IMR-90 (cell line): ENCODE data around the gene RAB40C. TPM values are rescaled to one million over a fixed set of nuclear protein-coding genes. Genes with fewer than 3 reads are reported as not detected.
A peak's percentile ranks its signal among the peaks of the same experiment; 100 is the strongest.

Experiments
- ATAC-seq: fragments of 200-7000 bp; cut with Tn5 transposase; 2 replicates; pipeline ENCODE4 v1.9.1; 2020; ENCODE audit warnings: low read depth, mild to moderate bottlenecking, moderate library complexity
- BruUV-seq: library from RNA; stranded (reverse); fragments of 400-500 nt; replicated peaks from 2 replicates; lab custom pipeline; 2021; lab: Mats Ljungman, UMichigan
- CTCF ChIA-PET: fragments of 300-600 bp; formaldehyde crosslinking; extraction: SDS; loops from one replicate; lab custom pipeline; 2021; ENCODE audit warnings: antibody characterized with exemption; lab: Yijun Ruan, JAX
- POLR2A ChIA-PET: fragments of 300-600 bp; sonication (Branson Sonifier 250); formaldehyde crosslinking; loops from one replicate; lab custom pipeline; 2022; ENCODE audit warnings: antibody characterized with exemption; ENCODE audit not compliant: unreplicated experiment; lab: Charles Lee
- DNase-seq: peaks from one replicate; pipeline ENCODE4 v3.0.0; 2013
- H2AFZ ChIP-seq: replicated peaks from 2 replicates; pipeline ENCODE3; 2013; ENCODE audit warnings: low read length, mild to moderate bottlenecking; ENCODE audit not compliant: poor library complexity
- H2AK5ac ChIP-seq: 2 replicates; pipeline ENCODE4 v1.6.1; 2013; ENCODE audit warnings: low read depth, low read length, inconsistent platforms
- H2AK9ac ChIP-seq: replicated peaks from 2 replicates; pipeline ENCODE3; 2013; ENCODE audit warnings: mild to moderate bottlenecking, low read depth, low read length, moderate library complexity; ENCODE audit not compliant: poor library complexity
- H2BK120ac ChIP-seq: 2 replicates; pipeline ENCODE4 v1.6.1; 2013; ENCODE audit warnings: low read depth, low read length, inconsistent platforms
- H2BK15ac ChIP-seq: 3 replicates; pipeline ENCODE4 v1.6.1; 2013; ENCODE audit warnings: low read depth, low read length, inconsistent platforms
- H2BK20ac ChIP-seq: 2 replicates; pipeline ENCODE4 v1.6.1; 2013; ENCODE audit warnings: low read depth, mild to moderate bottlenecking, inconsistent platforms, low read length, moderate library complexity
- H2BK5ac ChIP-seq: 2 replicates; pipeline ENCODE4 v1.6.1; 2013; ENCODE audit warnings: mild to moderate bottlenecking, low read depth, low read length, inconsistent platforms; ENCODE audit not compliant: poor library complexity, severe bottlenecking
- H3K14ac ChIP-seq: replicated peaks from 2 replicates; pipeline ENCODE4 v1.6.1; 2013; ENCODE audit warnings: low read depth, low read length, inconsistent platforms
- H3K18ac ChIP-seq: 2 replicates; pipeline ENCODE4 v1.6.1; 2013; ENCODE audit warnings: low read depth, low read length, control low read depth
- H3K23ac ChIP-seq: 2 replicates; pipeline ENCODE4 v1.6.1; 2013; ENCODE audit warnings: low read depth, low read length, inconsistent platforms
- H3K27ac ChIP-seq: 2 replicates; pipeline ENCODE4 v1.5.1; 2013; ENCODE audit warnings: mild to moderate bottlenecking, control low read depth, low read length; ENCODE audit not compliant: insufficient read depth
- H3K27me3 ChIP-seq: 2 replicates; pipeline ENCODE4 v1.6.1; 2013; ENCODE audit warnings: low read length; ENCODE audit not compliant: control insufficient read depth, insufficient read depth
- H3K36me3 ChIP-seq: 2 replicates; pipeline ENCODE4 v1.6.1; 2013; ENCODE audit warnings: low read length, mixed read lengths; ENCODE audit not compliant: control insufficient read depth, insufficient read depth
- H3K4ac ChIP-seq: 2 replicates; pipeline ENCODE4 v1.6.1; 2013; ENCODE audit warnings: low read depth, low read length, inconsistent platforms
- H3K4me1 ChIP-seq: 2 replicates; pipeline ENCODE4 v1.6.1; 2013; ENCODE audit warnings: low read length, mixed read lengths; ENCODE audit not compliant: control insufficient read depth, insufficient read depth
- H3K4me2 ChIP-seq: 2 replicates; pipeline ENCODE4 v1.6.1; 2013; ENCODE audit warnings: low read depth, mild to moderate bottlenecking, control low read depth, low read length, moderate library complexity
- H3K4me3 ChIP-seq: 2 replicates; pipeline ENCODE4 v1.5.1; 2013; ENCODE audit warnings: low read depth, mild to moderate bottlenecking, control low read depth, low read length, moderate library complexity; ENCODE audit not compliant: insufficient read depth
- H3K56ac ChIP-seq: 2 replicates; pipeline ENCODE4 v1.6.1; 2013; ENCODE audit warnings: low read length, inconsistent platforms; ENCODE audit not compliant: insufficient read depth; ENCODE audit errors: extremely low read depth
- H3K79me1 ChIP-seq, 2 experiments: 2 replicates each; pipeline ENCODE4 v1.6.1; 2013; ENCODE audit warnings: low read length in 2 of 2, inconsistent platforms in 1 of 2, low read depth in 1 of 2
- H3K9ac ChIP-seq: 2 replicates; pipeline ENCODE4 v1.6.1; 2013; ENCODE audit warnings: low read depth, low read length, control low read depth
- H3K9me1 ChIP-seq: 2 replicates; pipeline ENCODE4 v1.6.1; 2013; ENCODE audit warnings: low read length, inconsistent platforms; ENCODE audit not compliant: insufficient read depth
- H3K9me3 ChIP-seq: 2 replicates; pipeline ENCODE4 v1.6.1; 2013; ENCODE audit warnings: low read length; ENCODE audit not compliant: control insufficient read depth, insufficient read depth
- H4K20me1 ChIP-seq: 2 replicates; pipeline ENCODE4 v1.6.1; 2013; ENCODE audit warnings: low read length, inconsistent platforms; ENCODE audit not compliant: insufficient read depth
- H4K5ac ChIP-seq: 2 replicates; pipeline ENCODE4 v1.6.1; 2013; ENCODE audit warnings: mild to moderate bottlenecking, low read depth, low read length, control low read depth
- H4K8ac ChIP-seq, 2 experiments: 2 replicates each; pipeline ENCODE4 v1.6.1; 2013; ENCODE audit warnings: low read depth in 2 of 2, low read length in 2 of 2, control low read depth in 1 of 2, inconsistent platforms in 1 of 2
- H4K91ac ChIP-seq: 2 replicates; pipeline ENCODE4 v1.6.1; 2013; ENCODE audit warnings: low read depth, low read length, inconsistent platforms; ENCODE audit not compliant: insufficient read depth
- CEBPB ChIP-seq: IDR thresholded peaks from 2 replicates; pipeline ENCODE4 v1.6.1; 2012; ENCODE audit warnings: low read depth, low read length, improper control_type of control experiment
- CHD1 ChIP-seq: IDR thresholded peaks from 2 replicates; pipeline ENCODE4 v1.6.1; 2012; ENCODE audit warnings: low read depth, low read length, improper control_type of control experiment
- FOS ChIP-seq: fragments of 150-350 bp; IDR thresholded peaks from 2 replicates; pipeline ENCODE4 v1.6.1; 2016; ENCODE audit warnings: low read depth, low read length
- MAZ ChIP-seq: IDR thresholded peaks from 2 replicates; pipeline ENCODE4 v1.6.1; 2012; ENCODE audit warnings: low read depth, mild to moderate bottlenecking, low read length, improper control_type of control experiment, moderate library complexity, borderline replicate concordance
- MXI1 ChIP-seq: IDR thresholded peaks from 2 replicates; pipeline ENCODE4 v1.6.1; 2012; ENCODE audit warnings: low read depth, mild to moderate bottlenecking, low read length, moderate library complexity, borderline replicate concordance
- NFE2L2 ChIP-seq: fragments of 150-350 bp; IDR thresholded peaks from 2 replicates; pipeline ENCODE4 v1.6.1; 2016; ENCODE audit warnings: low read depth, mild to moderate bottlenecking, low read length
- POLR2A ChIP-seq: IDR thresholded peaks from 2 replicates; pipeline ENCODE4 v1.6.1; 2012; ENCODE audit warnings: mild to moderate bottlenecking, low read depth, low read length
- SMC3 ChIP-seq: fragments of 150-350 bp; IDR thresholded peaks from 2 replicates; pipeline ENCODE4 v1.6.1; 2016; ENCODE audit warnings: low read depth, mild to moderate bottlenecking, antibody characterized with exemption, low read length, moderate library complexity
- WGBS, 2 experiments: methylation state at CpG; one replicate each; pipeline versions ENCODE4 v1.1.5 to v1.1.7; 2013; ENCODE audit warnings: missing lambda C conversion rate in 2 of 2; ENCODE audit not compliant: insufficient read length in 1 of 2; ENCODE audit errors: extremely low coverage in 2 of 2; 5-methylcytosine and 5-hydroxymethylcytosine counted together
- dilution Hi-C: fragments of 300-500 bp; cut with HindIII; formaldehyde crosslinking; loops from one replicate; pipeline ENCODE4 v1.14.3; 2018; ENCODE audit warnings: low sequenced_read_pairs; ENCODE audit not compliant: unreplicated experiment
- in situ Hi-C: fragments of 300-500 bp; cut with MboI; formaldehyde crosslinking; loops from 3 replicates; pipeline ENCODE4 v1.14.3; 2019; ENCODE audit warnings: low sequenced_read_pairs, inconsistent platforms, mixed read lengths
- intact Hi-C: fragments of 100-400 bp; cut with micrococcal nuclease; formaldehyde crosslinking; loops from 2 replicates; pipeline ENCODE4 v1.10.0; 2022
- polyA plus RNA-seq, 3 experiments: library from polyadenylated mRNA; depleted of rRNA; stranded (reverse); fragments of >200 nt; gene quantifications; 2 replicates each; pipeline ENCODE4 v1.2.3, GENCODE V29; 2012; ENCODE audit warnings: low replicate concordance in 1 of 3
- total RNA-seq: library from RNA; depleted of rRNA; stranded (reverse); fragments of >200 nt; gene quantifications from 2 replicates; pipeline ENCODE4 v1.2.3, GENCODE V29; 2012

Gene RAB40C
- total and polyA plus RNA-seq, 2 of the 4 experiments (the other 2 are of a cell fraction) = 6.8 to 13.7 TPM

- POLR2A ChIA-PET = no interaction called here
Measured at GRCh38 chr16:575354-576196, 14.3 kb upstream of the RAB40C start.

More at GRCh38 chr16:575354-576196, 14.3 kb upstream of the RAB40C start:
- no peak overlapping the region for H3K4me2 ChIP-seq
- BruUV-seq = no TSS peak
- peaks cover 4% of the 10 kb centered on the region for H3K4me1 ChIP-seq
- 92% methylated on average over 12 of the region's 36 CpGs; no CpG with 5 or more reads in 1 of the 2 experiments for WGBS, 2 experiments
- no peaks in the 10 kb centered on the region for H3K9me1 ChIP-seq
- DNase-seq (no peak), ATAC-seq (no peak)
- no peak overlapping the region for H3K23ac ChIP-seq
- TF ChIP-seq SMC3 (no peak), FOS (no peak), CEBPB (no peak), NFE2L2 (no peak), CHD1 (no peak), MXI1 (no peak), MAZ (no peak), POLR2A (no peak)
- H2BK120ac ChIP-seq = no peak overlapping the region
- H3K9ac ChIP-seq = no peak overlapping the region
- H2AFZ ChIP-seq = peak overlapping the region; percentile 63
- no peaks in the 10 kb centered on the region for H3K9me3 ChIP-seq
- intact Hi-C loops = no loop called here
- H3K4me3 ChIP-seq = no peak overlapping the region
- in situ Hi-C loops = no loop called here
- H3K56ac ChIP-seq = no peak overlapping the region
- peak overlapping the region; percentile 37 for H2AK9ac ChIP-seq
- H3K14ac ChIP-seq = no peak overlapping the region
- H4K8ac ChIP-seq = no peak overlapping the region
- H3K27me3 ChIP-seq = no peaks in the 10 kb centered on the region
- peaks cover 2% of the 10 kb centered on the region for H4K20me1 ChIP-seq
- H3K18ac ChIP-seq = no peak overlapping the region
- no peak overlapping the region for H2BK15ac ChIP-seq
- H2BK5ac ChIP-seq = no peak overlapping the region
- no peak overlapping the region for H3K27ac ChIP-seq
- peaks cover 12% of the 10 kb centered on the region; the same call in 1 of the 2 replicates for H3K36me3 ChIP-seq
- no peak overlapping the region for H4K5ac ChIP-seq
- CTCF ChIA-PET = no interaction called here
- no peak overlapping the region for H4K91ac ChIP-seq
- dilution Hi-C loops = no loop called here
- H2BK20ac ChIP-seq = no peak overlapping the region
- no peak overlapping the region for H3K4ac ChIP-seq
- H3K79me1 ChIP-seq = peaks cover 3 to 25% of the 10 kb centered on the region in 2 experiments; a peak in 2 of 4 replicates
- H2AK5ac ChIP-seq = no peak overlapping the region
